ENCODE measurements around the gene RAB15.

GRCh38 chr14:64968167-64968566 lies 4.0 kb downstream of the RAB15 start:
- TF ChIP-seq POLR2AphosphoS5 (IDR thresholded peaks at IDR 0.05) (no peak), POLR2A (IDR thresholded peaks at IDR 0.05) (no peak), CTCF (IDR thresholded peaks at IDR 0.05) (no peak), EP300 (IDR thresholded peaks at IDR 0.05) (no peak)

All from gastroesophageal sphincter (tissue), 3 donors.